Heart left ventricle (tissue), 16 donors: ENCODE data around the gene TBC1D4. TPM values are rescaled to one million over a fixed set of nuclear protein-coding genes. Genes with fewer than 3 reads are reported as not detected.

Experiments
- ATAC-seq, 4 donors: fragments of 200-7000 bp; cut with Tn5 transposase; one replicate each; pipeline ENCODE4 v1.9.1; 2020 to 2022; ENCODE audit warnings: moderate library complexity in 4 of 4, mild to moderate bottlenecking in 3 of 4, moderate number of reproducible peaks in 1 of 4
- DNase-seq, 5 donors: peaks; one replicate each; pipeline ENCODE4 v3.0.0-alpha.2; 2020
- H3K27ac ChIP-seq, 12 donors: fragments of 200-600 bp; sonication (generic) in 4 of 12; one replicate each; pipeline versions ENCODE4 v1.5.0 to v1.8.0; 2016 to 2022; ENCODE audit warnings: mild to moderate bottlenecking in 2 of 12
- H3K27me3 ChIP-seq, 9 donors: fragments of 200-600 bp; sonication (generic) in 2 of 9; one replicate each; pipeline versions ENCODE4 v1.5.1 to v1.8.0; 2016 to 2022; ENCODE audit warnings: mild to moderate bottlenecking in 3 of 9
- H3K36me3 ChIP-seq, 9 donors: fragments of 200-600 bp; sonication (generic) in 2 of 9; one replicate each; pipeline versions ENCODE4 v1.5.0 to v1.8.0; 2018 to 2022; ENCODE audit warnings: mild to moderate bottlenecking in 2 of 9
- H3K4me1 ChIP-seq, 12 donors: fragments of 200-600 bp; sonication (generic) in 4 of 12; one replicate each; pipeline versions ENCODE4 v1.5.0 to v1.8.0; 2016 to 2022; ENCODE audit warnings: mild to moderate bottlenecking in 3 of 12
- H3K4me3 ChIP-seq, 12 donors: fragments of 200-600 bp; sonication (generic) in 4 of 12; one replicate each; pipeline versions ENCODE4 v1.5.0 to v1.8.0; 2017 to 2022; ENCODE audit warnings: mild to moderate bottlenecking in 9 of 12, moderate library complexity in 4 of 12
- H3K9me3 ChIP-seq, 12 donors: fragments of 200-600 bp; sonication (generic) in 4 of 12; one replicate each; pipeline versions ENCODE4 v1.5.0 to v1.8.0; 2016 to 2022; ENCODE audit warnings: mild to moderate bottlenecking in 1 of 12
- CTCF ChIP-seq, 12 donors: fragments of 200-600 bp; sonication (generic) in 4 of 12; IDR thresholded peaks; one replicate each; pipeline versions ENCODE4 v1.5.0 to v1.8.0; 2018 to 2022; ENCODE audit warnings: antibody characterized with exemption in 12 of 12, mild to moderate bottlenecking in 5 of 12
- POLR2A ChIP-seq, 2 donors: fragments of 450-650 bp; IDR thresholded peaks; one replicate each; pipeline ENCODE4 v1.6.1; 2017; ENCODE audit warnings: antibody characterized with exemption in 2 of 2, mild to moderate bottlenecking in 2 of 2, moderate library complexity in 2 of 2
- WGBS, 4 donors: extraction: QIAGEN DNeasy Blood & Tissue Kit in 2 of 4; methylation state at CpG; one replicate each; pipeline versions ENCODE4 v1.1.5 to v1.1.7; 2013 to 2018; 5-methylcytosine and 5-hydroxymethylcytosine counted together
- intact Hi-C, 10 donors: fragments of 100-400 bp; cut with DNase I; formaldehyde crosslinking; loops; one replicate each; pipeline versions ENCODE4 v1.11.1 to v1.14.2; 2022
- polyA plus RNA-seq, 2 donors: library from polyadenylated mRNA; stranded (reverse); fragments of 200-250 nt; gene quantifications; one replicate each; pipeline ENCODE4 v1.2.3, GENCODE V29; 2013
- total RNA-seq, 9 donors: library from RNA; depleted of rRNA in 2 of 9; stranded (reverse); fragments of >200 nt in 2 of 9; fragmentation: NEBNext Ultra II Directional in 3 of 9; extraction: Animal tissue kit (Norgen Biotek cat#: 25700) in 3 of 9; gene quantifications; one replicate each; pipeline versions ENCODE4 v1.1.0 to v1.2.4, GENCODE V29; 2016 to 2023
- donor health status: ischemic (EF 13 %, LVEDD 7.1; RV severe dilation, severe dysfunction).
- donor health status: healthy with polysubstance abuse.
- donor health status: DM: no; HTN: yes; CAD: no.
- donor health status: DM: no; HTN: no; CAD: no.
- donor health status: ischemic (EF 25% LVEDD 6.9; RV normal size, moderate dysfunction).
- donor health status: ischemic (EF 25% LVEDD 5.7; RV mildly dilated, moderate dysfunction).
- donor health status: healthy.
- donor health status: DM: yes; HTN: yes; CAD: no.
- donor health status: ischemic (EF 35%, LVEDD 5.7; RV mildly dilated, moderate dysfunction).
- donor health status: nonischemic (EF 11% LVEDD 7.7; RV severe dilation, severe dysfunction).
- donor health status: DM: yes; HTN: yes; CAD: no.
- donor health status: PGD.
- donor health status: ischemic (EF 29% LVEDD 5.4; RV normal size, mild dysfunction).
- donor health status: nonischemic (EF 23%, LVEDD 6.1; RV moderate dilation, normal function).

The TBC1D4 gene
- total and polyA plus RNA-seq, 11 donors, result 26.8 to 158 (median 81.6) TPM

- intact Hi-C loops, result no loop called here
- no peak overlapping the region for H3K27ac ChIP-seq
- H3K4me1 ChIP-seq, result peaks cover 0 to 18% (median 2%) of the 10 kb centered on the region in 12 donors
- H3K4me3 ChIP-seq, result no peak overlapping the region
- WGBS, 4 donors, result 85 to 89% (median 87%) methylated on average over 1 of the region's 1 CpG
- DNase-seq, result no peak
- H3K36me3 ChIP-seq, result peaks cover 0 to 61% (median 24%) of the 10 kb centered on the region in 9 donors
- H3K27me3 ChIP-seq, result no peaks in the 10 kb centered on the region
- TF ChIP-seq POLR2A (IDR thresholded peaks at IDR 0.05), result no peak
- TF ChIP-seq CTCF (IDR thresholded peaks at IDR 0.05), result no peak
- ATAC-seq, result no peak
- H3K9me3 ChIP-seq, result no peaks in the 10 kb centered on the region
Measured at GRCh38 chr13:75333103-75333502, 148.9 kb downstream of the TBC1D4 start.

- TF ChIP-seq CTCF (IDR thresholded peaks at IDR 0.05) (no peak), POLR2A (IDR thresholded peaks at IDR 0.05) (no peak)
- H3K9me3 ChIP-seq, result no peaks in the 10 kb centered on the region
- peaks cover 0 to 53% (median 18%) of the 10 kb centered on the region in 9 donors for H3K36me3 ChIP-seq
- no peaks in the 10 kb centered on the region for H3K27me3 ChIP-seq
- peak; percentile 32 to 68 (median 45) for ATAC-seq
- H3K4me1 ChIP-seq, result peaks cover 0 to 22% (median 7%) of the 10 kb centered on the region in 12 donors
- WGBS, 4 donors, result 61 to 76% (median 67%) methylated on average over 2 of the region's 2 CpGs
- intact Hi-C loops, result no loop called here
- H3K27ac ChIP-seq, result peak overlapping the region in 3 of 12 donors; percentile 5 to 18 (median 16)
- no peak for DNase-seq
- no peak overlapping the region for H3K4me3 ChIP-seq
Measured at GRCh38 chr13:75331792-75332349, 150.1 kb downstream of the TBC1D4 start.

- ATAC-seq (no peak), DNase-seq (no peak)
- peaks cover 0 to 32% (median 16%) of the 10 kb centered on the region in 12 donors for H3K4me1 ChIP-seq
- 61 to 78% (median 73%) methylated on average over 2 of the region's 2 CpGs for WGBS, 4 donors
- peaks cover 0 to 47% (median 11%) of the 10 kb centered on the region in 9 donors for H3K36me3 ChIP-seq
- H3K9me3 ChIP-seq, result no peaks in the 10 kb centered on the region
- no peak overlapping the region for H3K4me3 ChIP-seq
- no peaks in the 10 kb centered on the region for H3K27me3 ChIP-seq
- no peak overlapping the region for H3K27ac ChIP-seq
- TF ChIP-seq CTCF (IDR thresholded peaks at IDR 0.05), result no peak
- no peak for TF ChIP-seq POLR2A (IDR thresholded peaks at IDR 0.05)
- intact Hi-C loops, result no loop called here
Measured at GRCh38 chr13:75330770-75331169, 151.2 kb downstream of the TBC1D4 start.

- no peaks in the 10 kb centered on the region for H3K9me3 ChIP-seq
- intact Hi-C loops, result no loop called here
- peaks cover 0 to 46% (median 5%) of the 10 kb centered on the region in 9 donors for H3K36me3 ChIP-seq
- ATAC-seq (peak in 1 of 4 donors; percentile 45), DNase-seq (no peak)
- peaks cover 0 to 35% (median 21%) of the 10 kb centered on the region in 12 donors for H3K4me1 ChIP-seq
- H3K27me3 ChIP-seq, result no peaks in the 10 kb centered on the region
- WGBS, 4 donors, result 76 to 85% (median 81%) methylated on average over 5 of the region's 5 CpGs
- H3K4me3 ChIP-seq, result no peak overlapping the region
- peak overlapping the region in 1 of 12 donors; percentile 29 for H3K27ac ChIP-seq
- TF ChIP-seq CTCF (IDR thresholded peaks at IDR 0.05) (no peak), POLR2A (IDR thresholded peaks at IDR 0.05) (no peak)
Measured at GRCh38 chr13:75329723-75330122, 152.2 kb downstream of the TBC1D4 start.
